H4 (cell line): Measurements from ENCODE around the gene SLC26A8. TPM values are rescaled to one million over a fixed set of nuclear protein-coding genes. Genes with fewer than 3 reads are reported as not detected.
"Not testable (repeated sequence)": the region's sequence is repeated elsewhere in the genome, so short reads cannot be mapped to it uniquely, and the experiment has no call there.

Source experiments
- DNase-seq: peaks from one replicate; pipeline ENCODE4 v3.0.0-alpha.2; 2015; ENCODE audit warnings: low spot score
- total RNA-seq: library from RNA; depleted of rRNA; stranded (reverse); fragments of >200 nt; shearing (Covaris generic); gene quantifications from 2 replicates; pipeline ENCODE4 v1.2.3, GENCODE V29; 2014

The SLC26A8 gene
- total RNA-seq, 1 experiment from 2014 or later = not detected

DNA sequence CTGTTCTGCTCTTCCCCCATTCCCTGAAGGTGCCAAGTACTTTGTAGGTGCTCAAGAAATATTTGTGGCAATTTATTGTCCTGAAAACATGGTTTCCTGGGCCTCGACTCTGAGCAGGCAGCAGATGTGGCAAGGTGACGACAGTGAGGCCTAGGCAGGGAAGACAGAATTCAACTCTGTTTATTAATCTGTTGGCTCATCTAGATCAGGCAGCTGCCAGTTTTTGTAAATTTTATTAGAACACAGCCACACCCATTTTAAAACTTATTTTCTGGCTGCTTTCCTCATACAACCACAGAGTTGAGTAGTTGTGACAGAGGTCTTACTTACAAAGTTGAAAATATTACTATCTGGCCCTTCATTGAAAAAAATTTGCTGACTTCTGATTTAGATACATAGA is 27.7 kb upstream of the SLC26A8 start:
- DNase-seq = no peak

DNA sequence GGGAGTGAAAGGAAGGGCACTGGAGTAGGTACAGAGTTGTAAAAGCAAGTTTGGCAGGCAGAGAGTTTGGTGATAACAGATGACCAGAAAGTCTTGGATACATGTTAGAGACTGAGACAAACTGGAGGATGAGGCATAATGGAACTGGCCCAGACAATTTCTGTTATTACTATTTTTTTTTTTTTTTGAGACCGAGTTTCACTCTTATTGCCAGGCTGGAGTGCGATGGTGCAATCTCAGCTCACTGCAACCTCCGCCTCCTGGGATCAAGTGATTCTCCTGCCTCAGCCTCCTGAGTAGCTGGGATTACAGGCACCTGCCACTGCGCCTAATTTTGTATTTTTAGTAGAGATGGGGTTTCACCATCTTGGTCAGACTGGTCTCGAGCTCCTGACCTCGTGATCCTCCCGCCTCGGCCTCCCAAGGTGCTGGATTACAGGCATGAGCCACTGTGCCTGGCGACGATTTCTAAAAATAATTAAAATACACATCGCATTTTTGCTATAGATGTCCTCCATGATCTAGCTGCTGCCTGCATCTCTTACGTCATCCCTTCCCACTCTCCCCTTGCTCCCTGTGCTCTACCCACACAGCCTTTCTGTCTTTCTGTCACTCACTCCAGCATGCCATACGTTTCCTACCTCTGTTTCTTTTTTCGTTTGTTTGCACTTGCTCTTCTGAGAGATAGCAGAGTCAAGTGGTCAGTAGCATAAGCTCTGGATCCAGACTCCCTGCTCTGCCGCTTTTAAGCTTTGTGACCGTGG is 26.7 kb upstream of the SLC26A8 start:
- DNase-seq = no peak

DNA sequence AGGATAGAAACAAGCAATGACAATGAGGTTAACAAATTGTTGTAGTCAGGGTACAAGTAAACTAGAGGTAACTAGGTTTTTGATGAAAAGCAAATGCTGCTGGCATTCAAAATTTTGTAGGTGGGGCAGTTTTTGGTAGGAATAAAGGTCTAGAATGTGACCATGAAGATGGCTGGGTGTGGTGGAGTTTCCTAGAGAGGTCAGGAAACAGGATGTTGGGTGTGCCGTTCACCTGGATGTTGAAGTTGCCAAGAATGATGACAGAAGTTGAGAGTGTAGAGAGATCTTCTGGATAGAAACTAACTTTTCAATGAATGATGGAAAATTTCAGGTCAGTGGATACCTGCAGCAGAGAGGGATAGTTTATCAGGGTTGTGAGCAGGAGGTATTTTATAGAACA is 25.9 kb upstream of the SLC26A8 start:
- no peak for DNase-seq

- DNase-seq = no peak
Observed at GRCh38 chr6:36049582-36049981, 25.1 kb upstream of the SLC26A8 start.

DNA sequence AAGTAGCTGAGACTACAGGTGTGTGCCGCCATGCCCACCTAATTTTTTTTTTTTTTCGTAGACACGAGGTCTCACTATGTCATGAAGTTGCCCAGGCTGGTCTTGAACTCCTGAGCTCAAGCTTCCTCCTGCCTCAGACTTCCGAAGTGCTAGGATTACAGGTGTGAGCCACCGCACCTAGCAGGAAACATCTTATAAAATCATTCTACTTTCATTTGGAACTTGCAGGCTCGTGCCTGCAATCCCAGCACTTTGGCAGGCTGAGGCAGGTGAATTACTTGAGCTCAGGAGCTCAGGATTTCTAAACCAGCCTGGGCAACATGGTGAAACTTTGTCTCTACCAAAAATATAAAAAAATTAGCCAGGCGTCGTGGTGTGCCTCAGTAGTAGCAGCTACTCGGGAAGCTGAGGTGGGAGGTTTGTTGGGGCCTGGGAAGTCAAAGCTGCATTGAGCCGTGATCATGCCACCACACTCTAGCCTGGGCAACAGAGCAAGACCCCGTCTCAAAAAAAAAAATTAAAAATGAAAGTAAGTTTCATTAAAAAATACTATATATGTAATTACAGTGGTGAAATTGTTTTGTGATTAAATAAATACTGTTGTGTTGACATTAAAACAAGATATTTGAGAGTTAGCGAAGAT is 18.3 kb upstream of the SLC26A8 start:
- no peak for DNase-seq

DNA sequence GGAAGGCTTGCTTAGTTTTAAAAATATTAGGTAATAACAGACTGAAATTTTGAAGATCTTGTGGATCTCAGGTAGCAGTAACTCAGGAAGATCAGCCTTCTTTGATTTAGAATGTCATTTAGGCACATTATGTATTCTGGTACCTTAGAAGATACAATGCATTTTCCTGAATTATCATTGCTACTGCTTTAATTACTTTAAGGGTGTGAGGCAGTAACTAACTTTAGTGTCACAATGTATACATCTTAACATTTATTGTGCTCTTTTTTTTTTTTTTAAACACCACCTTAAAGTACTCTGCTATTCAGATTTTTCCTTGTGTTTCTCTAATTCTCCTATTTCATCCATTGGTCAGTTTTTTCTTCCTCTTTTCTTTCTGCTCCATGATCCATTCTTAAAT is 16.5 kb upstream of the SLC26A8 start:
- DNase-seq = no peak

GRCh38 chr6:36039112-36039511 is 14.7 kb upstream of the SLC26A8 start:
- DNase-seq = no peak

DNA sequence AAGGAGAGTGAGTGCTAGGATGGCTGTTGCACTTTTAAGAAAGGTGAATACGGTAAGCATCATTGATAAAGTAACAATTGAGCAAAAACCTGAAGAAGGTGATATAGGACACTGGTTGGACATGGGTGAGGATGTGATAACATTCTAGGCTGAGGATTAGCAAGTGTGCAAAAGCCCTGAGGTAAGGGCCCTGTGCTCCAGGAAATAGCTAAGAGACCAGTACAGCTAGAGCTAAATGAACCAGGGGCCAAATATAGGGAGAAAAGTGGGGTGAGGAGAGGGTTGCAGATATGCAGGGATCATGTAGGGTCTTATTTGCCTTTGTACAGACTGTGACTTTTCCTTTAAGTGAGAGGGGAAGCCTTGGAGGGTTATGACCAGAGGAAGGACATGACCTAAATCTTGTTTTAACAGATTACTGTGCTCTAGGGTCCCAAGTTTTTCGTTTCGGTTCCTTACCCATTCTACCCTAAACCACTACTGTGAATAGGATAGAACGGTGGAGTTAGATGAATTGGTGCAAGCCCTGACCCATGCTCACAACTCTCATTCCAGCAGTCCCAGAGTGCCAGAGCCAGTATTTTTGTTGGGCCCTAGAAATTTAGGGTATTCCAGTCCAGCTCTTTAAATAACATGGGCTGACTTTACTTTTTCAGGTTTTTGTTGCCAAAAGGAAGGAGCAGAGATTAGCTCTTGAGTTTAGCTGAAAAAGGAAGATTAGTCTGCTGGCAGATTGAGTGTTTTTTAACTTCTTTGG is 13.9 kb upstream of the SLC26A8 start:
- no peak for DNase-seq

DNA sequence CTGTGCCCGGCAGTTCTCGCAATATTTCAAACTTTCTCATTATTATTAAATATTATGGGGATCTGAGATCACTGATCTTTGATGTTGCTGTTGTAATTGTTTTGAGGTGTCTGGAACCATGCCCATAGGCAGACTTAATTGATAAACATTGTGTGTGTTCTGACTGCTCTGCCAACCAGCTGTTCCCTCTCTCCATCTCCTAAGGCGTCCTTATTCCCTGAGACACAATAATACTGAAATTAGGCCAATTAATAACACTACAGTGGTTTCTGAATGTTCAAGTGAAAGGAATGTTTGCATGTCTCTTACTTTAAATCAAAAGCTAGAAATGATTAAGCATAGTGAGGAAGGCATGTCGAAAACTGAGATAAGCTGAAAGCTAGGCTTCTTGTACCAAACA is 10.8 kb upstream of the SLC26A8 start:
- no peak for DNase-seq

GRCh38 chr6:36034441-36034840 is 10.0 kb upstream of the SLC26A8 start:
- DNase-seq = no peak

GRCh38 chr6:36033935-36034334 is 9.5 kb upstream of the SLC26A8 start:
- peak; percentile 16 for DNase-seq

GRCh38 chr6:36033144-36033543 is 8.7 kb upstream of the SLC26A8 start:
- DNase-seq = not testable (repeated sequence)

DNA sequence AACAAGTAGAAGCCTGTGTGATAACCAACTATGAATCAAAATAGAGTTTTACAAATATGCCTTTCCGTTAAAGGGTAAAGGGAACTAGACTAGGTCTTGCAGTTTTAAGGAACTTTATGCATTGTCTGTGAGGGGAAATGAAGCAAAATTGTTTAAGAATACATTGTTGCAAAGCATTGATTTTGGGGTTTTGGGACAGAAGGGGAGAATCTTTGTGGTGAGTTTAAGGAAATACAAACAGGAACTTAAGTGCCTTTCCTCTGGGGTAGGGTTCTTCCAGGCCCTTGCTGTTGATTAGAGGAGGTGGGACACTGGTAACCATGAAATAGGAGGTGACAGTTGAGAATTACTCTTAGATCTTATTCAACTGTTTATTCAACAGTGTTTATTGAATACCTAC is 7.8 kb upstream of the SLC26A8 start:
- no peak for DNase-seq

GRCh38 chr6:36029464-36029863 is 5.0 kb upstream of the SLC26A8 start:
- DNase-seq = peak; percentile 33

DNA sequence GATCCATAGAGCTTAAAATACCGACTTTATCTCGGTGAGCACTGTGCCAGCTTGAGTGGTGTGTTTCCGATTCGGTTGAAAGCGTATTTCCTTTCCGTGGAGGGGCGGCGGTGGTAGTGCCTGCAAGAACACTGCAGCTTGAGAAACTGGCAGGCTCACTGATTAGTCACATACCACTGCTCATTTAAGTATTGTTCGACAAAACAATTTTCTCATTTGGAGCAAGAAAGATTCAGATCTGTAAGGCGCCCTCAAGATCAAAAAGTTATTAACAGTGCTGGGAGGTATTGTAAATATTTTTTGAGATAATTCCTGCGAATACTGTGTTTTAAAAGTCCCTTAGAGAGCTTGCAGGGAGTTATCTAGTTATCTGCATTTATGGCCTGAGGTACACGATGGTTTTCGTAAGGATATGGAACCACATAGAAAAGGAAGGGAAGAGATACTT is 4.5 kb upstream of the SLC26A8 start:
- DNase-seq = peak; percentile 50

GRCh38 chr6:36028088-36028876 is 3.8 kb upstream of the SLC26A8 start:
- DNase-seq = no peak

- peak; percentile 99 for DNase-seq
Observed at GRCh38 chr6:36027501-36028087, 3.2 kb upstream of the SLC26A8 start, which contains the start of gene MAPK14. MAPK14 (plus strand) TSS chr6:36027808; CDS start chr6:36028158, 350 bp downstream.

DNA sequence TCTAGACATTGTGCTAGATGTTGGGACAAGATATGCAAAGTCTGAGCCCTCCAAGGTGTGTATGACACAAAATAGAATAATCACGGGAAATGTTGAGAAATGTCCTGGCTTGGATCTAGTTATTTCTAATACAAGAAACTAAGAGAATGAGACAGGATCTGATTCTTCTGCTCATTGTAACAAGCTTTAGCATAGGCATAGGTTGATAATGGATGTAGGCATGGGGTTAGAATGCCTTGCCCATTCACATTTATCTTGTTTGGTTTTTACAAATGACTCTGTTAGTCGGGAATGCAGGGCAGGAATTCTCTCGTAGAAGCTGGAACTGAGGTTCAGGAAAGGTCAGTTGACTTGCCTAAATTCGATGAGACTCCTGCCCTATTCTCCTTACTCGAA is 1.5 kb upstream of the SLC26A8 start:
- no peak for DNase-seq

DNA sequence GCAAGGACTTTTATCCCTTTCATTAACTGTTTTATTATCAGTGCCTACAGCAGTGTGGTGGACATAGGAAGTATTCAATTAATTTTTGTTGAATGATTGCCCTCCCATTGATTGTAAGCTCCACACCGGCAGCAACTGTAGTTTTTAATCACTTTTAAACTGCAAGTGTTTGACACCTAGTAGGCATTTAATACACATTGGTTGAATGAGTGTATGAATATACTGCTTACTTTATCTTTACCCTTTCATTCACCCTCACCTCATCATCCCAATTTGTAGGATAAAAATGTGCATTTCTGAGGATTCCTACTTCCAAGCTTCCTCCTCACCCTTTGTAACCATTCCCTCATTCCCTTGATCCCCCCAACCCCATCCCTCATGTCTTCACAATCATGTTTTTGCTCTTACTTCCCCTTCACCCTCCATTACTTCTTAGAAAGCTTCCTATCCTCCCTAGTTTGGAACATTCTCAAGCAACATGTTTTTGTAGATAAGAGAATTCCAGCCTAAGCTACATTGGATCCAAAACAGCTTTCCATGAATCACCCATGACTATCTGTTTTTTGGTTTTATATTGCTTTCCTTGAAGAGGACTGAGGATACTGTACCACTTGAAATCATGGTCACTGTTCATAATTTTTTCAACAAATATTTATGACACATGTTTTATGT is 955 bp upstream of the SLC26A8 start:
- no peak for DNase-seq

GRCh38 chr6:36020154-36020553 is 4.3 kb downstream of the SLC26A8 start:
- DNase-seq = no peak

- DNase-seq = no peak
Observed at GRCh38 chr6:36019167-36019566, 5.3 kb downstream of the SLC26A8 start.
